Choroid plexus epithelial cell (primary cell): ENCODE data around the gene CDH15.

Source experiments
- DNase-seq: peaks from one replicate; pipeline ENCODE4 v3.0.0-alpha.2; 2010; ENCODE audit warnings: low read depth
- H3K4me3 ChIP-seq: 2 replicates; pipeline ENCODE4 v1.5.1; 2011; ENCODE audit warnings: low read depth, mild to moderate bottlenecking, control low read depth, low read length, moderate library complexity
- CTCF ChIP-seq: conservative IDR thresholded peaks from 2 replicates; pipeline ENCODE4 v1.5.1; 2011; ENCODE audit warnings: low read depth, mild to moderate bottlenecking, control low read depth, inconsistent platforms, low read length, moderate library complexity

Gene CDH15

GRCh38 chr16:89131783-89132182, 39.8 kb upstream of the CDH15 start:
- no peak for TF ChIP-seq CTCF
- DNase-seq = no peak
- H3K4me3 ChIP-seq = no peak overlapping the region

GRCh38 chr16:89132194-89133005, 39.1 kb upstream of the CDH15 start:
- H3K4me3 ChIP-seq = no peak overlapping the region
- no peak for DNase-seq

GRCh38 chr16:89133457-89134127, 38.0 kb upstream of the CDH15 start:
- no peak for TF ChIP-seq CTCF
- H3K4me3 ChIP-seq = no peak overlapping the region
- DNase-seq = no peak

More at GRCh38 chr16:89132194-89133005, 39.1 kb upstream of the CDH15 start:
- TF ChIP-seq CTCF = no peak

- TF ChIP-seq CTCF = no peak
- H3K4me3 ChIP-seq = no peak overlapping the region
- no peak for DNase-seq
Observed at GRCh38 chr16:89134269-89134668, 37.3 kb upstream of the CDH15 start.

- no peak for DNase-seq
- no peak overlapping the region for H3K4me3 ChIP-seq
- no peak for TF ChIP-seq CTCF
Observed at GRCh38 chr16:89135166-89135565, 36.4 kb upstream of the CDH15 start.

GRCh38 chr16:89135971-89136765, 35.4 kb upstream of the CDH15 start:
- DNase-seq = no peak
- TF ChIP-seq CTCF = no peak
- no peak overlapping the region for H3K4me3 ChIP-seq
